ENCODE measurements around the gene ATP5PO.

DNA sequence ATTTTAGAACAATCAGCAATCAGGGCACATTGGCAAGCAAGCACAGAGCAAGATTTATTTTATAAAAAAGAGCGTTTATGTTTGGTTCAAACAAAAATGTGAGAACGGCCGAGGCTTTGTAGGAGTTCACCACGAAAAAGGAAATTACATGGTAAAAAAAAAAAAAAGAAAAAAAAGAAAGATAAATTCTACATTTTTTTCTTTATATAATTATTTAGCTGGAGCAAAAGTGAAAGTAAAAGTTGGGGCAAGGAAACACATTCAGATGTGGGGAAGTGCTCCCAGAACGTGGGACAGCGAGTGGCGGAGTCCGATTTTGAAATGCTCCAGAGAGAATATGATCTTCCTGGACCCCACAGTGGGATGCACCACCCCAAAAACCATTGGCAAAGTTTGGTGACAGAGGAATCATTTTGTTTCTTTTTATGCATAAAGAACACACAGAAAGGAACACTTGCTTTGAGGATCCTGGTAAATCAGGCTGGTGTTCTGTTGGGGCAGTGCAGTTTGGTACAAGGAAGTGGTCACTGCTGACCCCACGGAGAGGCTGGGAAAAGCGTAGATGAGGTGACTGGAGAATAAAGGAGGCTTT lies 16.3 kb upstream of the ATP5PO start:
- TF ChIP-seq, protein P1, sequence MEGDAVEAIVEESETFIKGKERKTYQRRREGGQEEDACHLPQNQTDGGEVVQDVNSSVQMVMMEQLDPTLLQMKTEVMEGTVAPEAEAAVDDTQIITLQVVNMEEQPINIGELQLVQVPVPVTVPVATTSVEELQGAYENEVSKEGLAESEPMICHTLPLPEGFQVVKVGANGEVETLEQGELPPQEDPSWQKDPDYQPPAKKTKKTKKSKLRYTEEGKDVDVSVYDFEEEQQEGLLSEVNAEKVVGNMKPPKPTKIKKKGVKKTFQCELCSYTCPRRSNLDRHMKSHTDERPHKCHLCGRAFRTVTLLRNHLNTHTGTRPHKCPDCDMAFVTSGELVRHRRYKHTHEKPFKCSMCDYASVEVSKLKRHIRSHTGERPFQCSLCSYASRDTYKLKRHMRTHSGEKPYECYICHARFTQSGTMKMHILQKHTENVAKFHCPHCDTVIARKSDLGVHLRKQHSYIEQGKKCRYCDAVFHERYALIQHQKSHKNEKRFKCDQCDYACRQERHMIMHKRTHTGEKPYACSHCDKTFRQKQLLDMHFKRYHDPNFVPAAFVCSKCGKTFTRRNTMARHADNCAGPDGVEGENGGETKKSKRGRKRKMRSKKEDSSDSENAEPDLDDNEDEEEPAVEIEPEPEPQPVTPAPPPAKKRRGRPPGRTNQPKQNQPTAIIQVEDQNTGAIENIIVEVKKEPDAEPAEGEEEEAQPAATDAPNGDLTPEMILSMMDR (IDR thresholded peaks at IDR 0.05; ENCODE audit: low read depth, low read length), result no peak
- no peak for TF ChIP-seq EZH2phosphoT487 (IDR thresholded peaks at IDR 0.05; ENCODE audit: low read depth)
